Stimulated activated CD8-positive, alpha-beta memory T cell treated with anti-CD3 and anti-CD28 coated beads, Interleukin-7, amount 100 ng/mL, for 4 hours (primary cell): Measurements from ENCODE around the gene COL9A1.

Source experiments
- DNase-seq, 2 donors: peaks; one replicate each; pipeline ENCODE4 v3.0.0-alpha.2; 2020; ENCODE audit warnings: low read depth in 2 of 2

COL9A1 gene

GRCh38 chr6:70171236-70171635 is 131.6 kb downstream of the COL9A1 start:
- no peak for DNase-seq

DNA sequence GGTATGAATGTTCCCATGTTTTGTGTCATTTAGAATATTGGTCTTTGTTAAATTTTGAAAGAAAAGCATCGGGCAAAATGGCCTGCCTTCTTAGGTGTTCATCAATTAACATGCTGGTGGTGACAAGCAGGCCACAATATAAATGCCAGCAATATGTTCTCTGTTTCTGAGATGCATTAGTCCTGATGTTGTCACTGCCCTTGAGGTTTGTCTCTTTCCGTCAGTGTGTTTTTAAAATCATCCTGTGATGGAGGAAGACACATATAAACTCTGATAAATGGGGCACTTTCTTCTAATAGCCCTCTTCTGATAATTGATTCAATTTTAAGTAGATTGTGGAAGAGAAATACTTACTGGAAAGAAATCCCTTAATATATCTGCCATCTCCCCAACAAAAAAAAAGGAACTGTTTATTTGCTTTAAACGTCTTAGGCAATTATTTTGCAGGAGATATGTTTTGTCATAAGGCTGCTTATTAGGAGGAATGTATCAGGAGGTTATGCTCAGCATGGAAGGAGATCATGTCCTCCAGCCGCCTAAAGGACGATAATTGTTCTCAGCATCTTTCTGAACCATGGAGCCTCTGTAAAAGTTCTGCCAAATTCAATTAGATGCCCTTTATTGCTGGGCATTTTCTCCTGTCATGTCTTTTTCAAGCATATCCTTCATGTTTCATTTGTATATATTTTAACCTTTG is 134.1 kb downstream of the COL9A1 start:
- DNase-seq: no peak
